Stomach (tissue), 9 donors: Measurements from ENCODE around the gene IL10RB. TPM values are rescaled to one million over a fixed set of nuclear protein-coding genes. Genes with fewer than 3 reads are reported as not detected.
A peak's percentile ranks its signal among the peaks of the same experiment; 100 is the strongest.
"Not testable (repeated sequence)": the region's sequence is repeated elsewhere in the genome, so short reads cannot be mapped to it uniquely, and the experiment has no call there.

Source experiments
- DNase-seq, 2 donors: peaks; one replicate each; pipeline versions ENCODE4 v3.0.0 to v3.0.0-alpha.2; 2013 to 2019
- H3K27ac ChIP-seq, 5 donors: fragments of 200-600 bp in 4 of 5; sonication (generic) in 4 of 5; one replicate each; pipeline ENCODE4 v1.5.1; 2013 to 2019; ENCODE audit warnings: mild to moderate bottlenecking in 1 of 5, moderate library complexity in 1 of 5
- H3K27me3 ChIP-seq, 3 donors: fragments of 200-600 bp; sonication (generic); one replicate each; pipeline ENCODE4 v1.5.1; 2017 to 2019; ENCODE audit warnings: mixed run types in 1 of 3
- H3K36me3 ChIP-seq, 4 donors: fragments of 200-600 bp; sonication (generic); 1 replicate in 3 of 4; 2 replicates in 1 of 4; pipeline ENCODE4 v1.5.1; 2016 to 2019
- H3K4me1 ChIP-seq, 4 donors: fragments of 200-600 bp; sonication (generic); one replicate each; pipeline ENCODE4 v1.5.1; 2016 to 2019
- H3K4me3 ChIP-seq, 4 donors: fragments of 200-600 bp; sonication (generic) in 3 of 4; one replicate each; pipeline ENCODE4 v1.5.1; 2016 to 2019; ENCODE audit warnings: mild to moderate bottlenecking in 1 of 4
- H3K9me3 ChIP-seq, 4 donors: fragments of 200-600 bp; sonication (generic); one replicate each; pipeline ENCODE4 v1.5.1; 2016 to 2019
- CTCF ChIP-seq, 7 experiments: fragments of 450-650 bp in 4 of 7; fragments of 200-600 bp in 3 of 7; sonication (generic) in 3 of 7; IDR thresholded peaks; one replicate each; pipeline ENCODE4 v1.5.1; 2016 to 2019; ENCODE audit warnings: antibody characterized with exemption in 7 of 7, control low read depth in 2 of 7, mild to moderate bottlenecking in 1 of 7
- EP300 ChIP-seq: sonication (generic); formaldehyde crosslinking; IDR thresholded peaks from one replicate; pipeline ENCODE4 v1.6.1; 2017; ENCODE audit warnings: antibody characterized with exemption
- POLR2A ChIP-seq, 4 donors: fragments of 450-650 bp; IDR thresholded peaks; one replicate each; pipeline ENCODE4 v1.6.1; 2016; ENCODE audit warnings: antibody characterized with exemption in 4 of 4, control low read depth in 2 of 4, mild to moderate bottlenecking in 1 of 4, moderate library complexity in 1 of 4
- POLR2AphosphoS5 ChIP-seq, 3 donors: sonication (generic); formaldehyde crosslinking; IDR thresholded peaks; one replicate each; pipeline ENCODE4 v1.6.1; 2016; ENCODE audit warnings: antibody characterized with exemption in 3 of 3
- WGBS, 5 donors: extraction: QIAGEN DNeasy Blood & Tissue Kit in 3 of 5; methylation state at CpG; one replicate each; pipeline versions ENCODE4 v1.1.5 to v1.1.7; 2013 to 2018; 5-methylcytosine and 5-hydroxymethylcytosine counted together
- intact Hi-C: fragments of 100-400 bp; cut with DNase I; formaldehyde crosslinking; loops from one replicate; pipeline ENCODE4 v1.15.1; 2023; ENCODE audit warnings: low total_unique reads
- polyA plus RNA-seq, 3 donors: library from polyadenylated mRNA; stranded (reverse); fragments of 200-250 nt; gene quantifications; one replicate each; pipeline ENCODE4 v1.2.3, GENCODE V29; 2013
- total RNA-seq, 5 donors: library from RNA; depleted of rRNA; stranded (reverse); fragments of >200 nt; gene quantifications; one replicate each; pipeline versions ENCODE4 v1.1.0 to v1.2.3, GENCODE V29; 2014 to 2016
- donor health status: healthy with polysubstance abuse.
- donor health status: Bipolar disorder and iron deficiency.
- donor health status: healthy.

The IL10RB gene
- total and polyA plus RNA-seq, 8 donors: 10.3 to 55.3 (median 18.8) TPM; not detected in 1

GRCh38 chr21:33321005-33321404, 54.8 kb downstream of the IL10RB start:
- H3K4me1 ChIP-seq, H3K27me3 ChIP-seq, H3K27ac ChIP-seq, H3K9me3 ChIP-seq, intact Hi-C loops, H3K36me3 ChIP-seq, H3K4me3 ChIP-seq, DNase-seq: not testable (repeated sequence)
- 85 to 94% (median 86%) methylated on average over 17 of the region's 17 CpGs for WGBS, 5 donors
- peak in 1 of 3 donors; percentile 15 for TF ChIP-seq POLR2AphosphoS5 (IDR thresholded peaks at IDR 0.05)

DNA sequence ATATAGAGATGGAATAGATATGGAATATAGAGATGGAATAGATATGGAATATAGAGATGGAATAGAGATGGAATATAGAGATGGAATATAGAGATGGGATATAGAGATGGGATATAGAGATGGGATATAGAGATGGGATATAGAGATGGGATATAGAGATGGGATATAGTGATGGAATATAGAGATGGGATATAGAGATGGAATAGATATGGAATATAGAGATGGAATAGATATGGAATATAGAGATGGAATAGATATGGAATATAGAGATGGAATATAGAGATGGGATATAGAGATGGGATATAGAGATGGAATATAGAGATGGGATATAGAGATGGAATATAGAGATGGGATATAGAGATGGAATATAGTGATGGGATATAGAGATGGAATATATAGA, 57.4 kb downstream of the IL10RB start:
- H3K9me3 ChIP-seq, H3K27me3 ChIP-seq, DNase-seq, H3K36me3 ChIP-seq, intact Hi-C loops: not testable (repeated sequence)
- Histone ChIP-seq H3K4me3 (peak overlapping the region; percentile 63 to 92 (median 68)), H3K4me1 (peaks cover 18 to 35% (median 31%) of the 10 kb centered on the region in 4 donors), H3K27ac (peak overlapping the region in 3 of 5 donors; percentile 97 to 98 (median 97))

DNA sequence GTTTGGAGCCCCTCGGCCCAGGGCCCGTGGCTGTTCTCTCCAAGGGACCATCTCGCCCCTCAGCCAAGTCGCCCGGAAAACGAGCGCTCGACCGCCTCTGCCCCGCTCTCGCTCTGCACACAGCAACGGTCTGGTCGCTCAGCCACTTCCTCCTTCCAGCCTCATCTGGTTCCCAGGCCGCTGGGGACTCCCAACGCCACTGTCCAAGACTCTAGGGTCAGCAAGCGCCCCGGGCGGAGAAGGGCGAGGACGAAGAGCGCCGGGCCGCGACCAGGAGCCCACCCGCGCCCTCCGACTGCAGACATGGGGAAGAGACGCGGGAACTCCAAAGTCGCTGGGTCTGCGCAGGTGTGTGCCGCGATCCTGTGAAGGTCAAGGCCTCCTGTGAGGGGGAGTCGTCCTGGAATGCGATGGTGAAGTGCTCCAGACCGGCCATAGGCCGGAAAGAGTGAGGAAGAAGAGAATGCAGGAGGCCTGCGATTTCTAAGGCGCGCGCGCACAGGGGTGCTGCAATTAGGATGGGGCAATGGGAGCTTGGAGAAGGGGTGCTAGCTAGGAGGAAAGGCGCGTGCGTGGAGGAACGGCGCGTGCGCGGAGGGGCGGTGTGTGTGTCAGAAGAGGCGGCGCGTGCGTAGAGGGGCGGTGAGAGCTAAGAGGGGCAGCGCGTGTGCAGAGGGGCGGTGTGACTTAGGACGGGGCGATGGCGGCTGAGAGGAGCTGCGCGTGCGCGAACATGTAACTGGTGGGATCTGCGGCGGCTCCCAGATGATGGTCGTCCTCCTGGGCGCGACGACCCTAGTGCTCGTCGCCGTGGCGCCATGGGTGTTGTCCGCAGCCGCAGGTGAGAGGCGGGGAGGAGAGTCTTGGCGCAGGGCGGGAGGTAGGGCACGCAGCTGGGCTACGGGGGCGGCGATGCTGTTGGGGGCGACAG, 58.4 kb downstream of the IL10RB start, which contains the start of gene IFNAR1:
Gene IFNAR1, plus strand, starts transcription at position 680 of the 931 bp plus-strand sequence. Its CDS starts 86 bp downstream, at position 766.
- H3K27ac ChIP-seq: peak within 1 kb of the TSS; percentile 97 to 99 (median 97)
- no peaks in the 10 kb centered on the region for H3K36me3 ChIP-seq
- intact Hi-C loops: no loop called here
- DNase-seq: peak; percentile 99 to 100
- H3K4me1 ChIP-seq: peaks cover 18 to 44% (median 31%) of the 10 kb centered on the region in 4 donors
- H3K27me3 ChIP-seq: no peaks in the 10 kb centered on the region
- TF ChIP-seq POLR2AphosphoS5 (IDR thresholded peaks at IDR 0.05): peak; percentile 79 to 93 (median 82)
- TF ChIP-seq EP300: no peak
- peak in 1 of 7 experiments; percentile 11 for TF ChIP-seq CTCF (IDR thresholded peaks at IDR 0.05)
- TF ChIP-seq POLR2A (IDR thresholded peaks at IDR 0.05): peak in 2 of 4 donors; percentile 69 to 76
- H3K9me3 ChIP-seq: no peaks in the 10 kb centered on the region
- WGBS, 5 donors: 0 to 1% (median 0%) methylated on average over 66 to 86 of the region's 86 CpGs
- H3K4me3 ChIP-seq: peak within 1 kb of the TSS; percentile 63 to 92 (median 68)

DNA sequence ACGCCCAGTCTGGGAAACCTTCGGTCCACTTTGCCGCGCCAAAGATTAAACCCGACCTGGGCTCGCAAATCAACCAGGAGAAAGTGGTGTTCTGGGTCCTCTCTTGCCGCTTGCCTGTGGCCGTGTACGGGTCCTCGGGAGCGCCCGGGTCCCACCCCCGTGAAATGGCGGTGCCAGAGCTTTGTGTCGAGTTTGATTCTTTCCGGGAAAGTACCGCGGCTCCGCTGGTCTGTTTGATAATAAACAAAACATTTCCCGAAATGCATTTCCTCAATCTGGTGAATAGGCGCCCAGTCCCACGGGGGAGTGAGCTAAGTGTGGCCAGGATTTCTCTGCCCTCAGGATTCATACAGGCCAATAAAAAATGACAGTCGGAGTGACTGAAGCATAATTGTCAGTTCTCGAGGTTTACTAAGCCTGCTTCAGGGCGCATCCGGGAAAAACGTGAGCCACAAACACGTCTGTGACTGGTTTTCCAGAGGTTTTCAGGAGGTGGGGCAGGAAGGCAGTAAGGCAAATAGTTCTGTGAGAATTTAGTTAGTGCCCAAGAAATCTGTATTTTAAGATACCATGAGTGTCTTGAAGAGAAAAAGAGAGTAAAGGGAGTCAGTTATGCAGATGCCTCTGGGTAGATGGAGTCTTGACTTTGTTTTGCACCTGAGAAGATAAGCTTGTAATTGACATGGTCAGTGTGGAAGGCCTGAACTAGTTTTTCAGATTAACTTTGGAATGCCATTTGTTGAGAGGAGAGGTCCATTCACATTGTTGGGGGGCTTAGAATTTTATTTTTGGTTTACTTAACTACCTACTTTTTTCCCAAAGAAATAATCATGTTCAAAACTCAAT, 59.3 kb downstream of the IL10RB start:
- peaks cover 18 to 48% (median 34%) of the 10 kb centered on the region in 4 donors for H3K4me1 ChIP-seq
- peak overlapping the region; percentile 63 to 92 (median 68) for H3K4me3 ChIP-seq
- no peak for TF ChIP-seq EP300
- no peak for TF ChIP-seq POLR2A (IDR thresholded peaks at IDR 0.05)
- no peak for TF ChIP-seq CTCF (IDR thresholded peaks at IDR 0.05)
- peak in 2 of 3 donors; percentile 58 to 71 for TF ChIP-seq POLR2AphosphoS5 (IDR thresholded peaks at IDR 0.05)
- H3K9me3 ChIP-seq: no peaks in the 10 kb centered on the region
- H3K27ac ChIP-seq: peak overlapping the region; percentile 97 to 99 (median 97)
- H3K36me3 ChIP-seq: peaks cover 0 to under 1% (median 0%) of the 10 kb centered on the region in 4 donors
- no peaks in the 10 kb centered on the region for H3K27me3 ChIP-seq
- 0 to 1% (median 0%) methylated on average over 25 to 28 of the region's 28 CpGs for WGBS, 5 donors
- DNase-seq: peak; percentile 81 to 88
- intact Hi-C loops: no loop called here

GRCh38 chr21:33327326-33327725, 61.2 kb downstream of the IL10RB start:
- WGBS, 5 donors: 75 to 87% (median 80%) methylated on average over 3 of the region's 3 CpGs
- intact Hi-C loops: no loop called here
- TF ChIP-seq EP300 (no peak), POLR2A (IDR thresholded peaks at IDR 0.05) (no peak), CTCF (IDR thresholded peaks at IDR 0.05) (no peak), POLR2AphosphoS5 (IDR thresholded peaks at IDR 0.05) (no peak)

More at GRCh38 chr21:33327326-33327725, 61.2 kb downstream of the IL10RB start:
- Histone ChIP-seq H3K36me3 (peaks cover 3 to 16% (median 9%) of the 10 kb centered on the region in 4 donors), H3K27ac (no peak overlapping the region), H3K27me3 (no peaks in the 10 kb centered on the region), H3K4me1 (peaks cover 18 to 48% (median 34%) of the 10 kb centered on the region in 4 donors), H3K9me3 (peaks cover 0 to 5% (median 0%) of the 10 kb centered on the region in 4 donors), H3K4me3 (no peak overlapping the region)
- DNase-seq: no peak
